ENCODE measurements around the gene PEX11A.
"Not testable (repeated sequence)": the region's sequence is repeated elsewhere in the genome, so short reads cannot be mapped to it uniquely, and the experiment has no call there.

PEX11A gene

GRCh38 chr15:89689930-89690275 is 651 bp downstream of the PEX11A start:
- H3K4me3 Mint-ChIP-seq: peak overlapping the region; percentile 84
- ATAC-seq; DNase-seq; H3K36me3 Mint-ChIP-seq (ENCODE audit: low read depth); H3K9me3 Mint-ChIP-seq; H3K27me3 Mint-ChIP-seq: not testable (repeated sequence)
- H3K4me1 Mint-ChIP-seq: peaks cover 11% of the 10 kb centered on the region
- peak overlapping the region; percentile 36 for H3K27ac Mint-ChIP-seq

- no peaks in the 10 kb centered on the region for H3K9me3 Mint-ChIP-seq
- DNase-seq (no peak), ATAC-seq (no peak)
- no peak overlapping the region for H3K27ac Mint-ChIP-seq
- no peak overlapping the region for H3K4me3 Mint-ChIP-seq
- H3K36me3 Mint-ChIP-seq (ENCODE audit: low read depth): peaks cover 2% of the 10 kb centered on the region
- no peaks in the 10 kb centered on the region for H3K27me3 Mint-ChIP-seq
- peaks cover 11% of the 10 kb centered on the region for H3K4me1 Mint-ChIP-seq
Observed at GRCh38 chr15:89686522-89686921, 4.0 kb downstream of the PEX11A start.

GRCh38 chr15:89685995-89686394 is 4.6 kb downstream of the PEX11A start:
- no peak overlapping the region for H3K27ac Mint-ChIP-seq
- H3K4me3 Mint-ChIP-seq: no peak overlapping the region
- ATAC-seq (no peak), DNase-seq (no peak)
- H3K36me3 Mint-ChIP-seq (ENCODE audit: low read depth): peaks cover 2% of the 10 kb centered on the region
- no peaks in the 10 kb centered on the region for H3K9me3 Mint-ChIP-seq
- H3K27me3 Mint-ChIP-seq: no peaks in the 10 kb centered on the region
- peaks cover 10% of the 10 kb centered on the region for H3K4me1 Mint-ChIP-seq

GRCh38 chr15:89681146-89681545 is 9.4 kb downstream of the PEX11A start:
- Mint-ChIP-seq H3K27ac (no peak overlapping the region), H3K36me3 (ENCODE audit: low read depth) (peaks cover 2% of the 10 kb centered on the region), H3K4me3 (no peak overlapping the region), H3K27me3 (no peaks in the 10 kb centered on the region), H3K4me1 (no peaks in the 10 kb centered on the region), H3K9me3 (no peaks in the 10 kb centered on the region)
- no peak for DNase-seq
- no peak for ATAC-seq

GRCh38 chr15:89680282-89680873 is 10.2 kb downstream of the PEX11A start:
- no peak overlapping the region for H3K4me3 Mint-ChIP-seq
- no peaks in the 10 kb centered on the region for H3K9me3 Mint-ChIP-seq
- H3K36me3 Mint-ChIP-seq (ENCODE audit: low read depth): peaks cover under 1% of the 10 kb centered on the region
- no peaks in the 10 kb centered on the region for H3K27me3 Mint-ChIP-seq
- ATAC-seq: no peak
- no peaks in the 10 kb centered on the region for H3K4me1 Mint-ChIP-seq
- H3K27ac Mint-ChIP-seq: no peak overlapping the region
- no peak for DNase-seq

GRCh38 chr15:89679212-89679611 is 11.3 kb downstream of the PEX11A start, which contains the start of gene PLIN1:
Gene PLIN1 (minus strand): TSS chr15:89679367. CDS start chr15:89677489, 1,878 bp downstream.
- H3K4me3 Mint-ChIP-seq: no peak within 1 kb of the TSS
- no peaks in the 10 kb centered on the region for H3K4me1 Mint-ChIP-seq
- H3K27ac Mint-ChIP-seq: no peak within 1 kb of the TSS
- H3K27me3 Mint-ChIP-seq: no peaks in the 10 kb centered on the region
- ATAC-seq: no peak
- no peaks in the 10 kb centered on the region for H3K9me3 Mint-ChIP-seq
- no peaks in the 10 kb centered on the region for H3K36me3 Mint-ChIP-seq (ENCODE audit: low read depth)
- DNase-seq: no peak

- no peak for DNase-seq
- Mint-ChIP-seq H3K9me3 (no peaks in the 10 kb centered on the region), H3K4me3 (no peak overlapping the region), H3K36me3 (ENCODE audit: low read depth) (no peaks in the 10 kb centered on the region), H3K27ac (no peak overlapping the region), H3K27me3 (no peaks in the 10 kb centered on the region), H3K4me1 (no peaks in the 10 kb centered on the region)
- no peak for ATAC-seq
Observed at GRCh38 chr15:89677381-89677780, 13.2 kb downstream of the PEX11A start.

GRCh38 chr15:89675606-89676005 is 14.9 kb downstream of the PEX11A start:
- DNase-seq (no peak), ATAC-seq (no peak)
- Mint-ChIP-seq H3K36me3 (ENCODE audit: low read depth) (no peaks in the 10 kb centered on the region), H3K27me3 (no peaks in the 10 kb centered on the region), H3K4me1 (peaks cover 3% of the 10 kb centered on the region), H3K9me3 (no peaks in the 10 kb centered on the region), H3K27ac (no peak overlapping the region), H3K4me3 (no peak overlapping the region)

GRCh38 chr15:89674526-89674925 is 16.0 kb downstream of the PEX11A start:
- Mint-ChIP-seq H3K27me3 (no peaks in the 10 kb centered on the region), H3K27ac (no peak overlapping the region), H3K9me3 (no peaks in the 10 kb centered on the region), H3K4me1 (peaks cover 3% of the 10 kb centered on the region), H3K36me3 (ENCODE audit: low read depth) (no peaks in the 10 kb centered on the region), H3K4me3 (no peak overlapping the region)
- ATAC-seq (no peak), DNase-seq (no peak)

- peaks cover 3% of the 10 kb centered on the region for H3K4me1 Mint-ChIP-seq
- H3K9me3 Mint-ChIP-seq: no peaks in the 10 kb centered on the region
- H3K4me3 Mint-ChIP-seq: no peak overlapping the region
- no peaks in the 10 kb centered on the region for H3K36me3 Mint-ChIP-seq (ENCODE audit: low read depth)
- no peaks in the 10 kb centered on the region for H3K27me3 Mint-ChIP-seq
- peak; percentile 34 for DNase-seq
- ATAC-seq: no peak
- no peak overlapping the region for H3K27ac Mint-ChIP-seq
Observed at GRCh38 chr15:89673165-89673512, 17.4 kb downstream of the PEX11A start.

GRCh38 chr15:89672221-89673164 is 18.1 kb downstream of the PEX11A start:
- no peak overlapping the region for H3K27ac Mint-ChIP-seq
- ATAC-seq (no peak), DNase-seq (no peak)
- no peaks in the 10 kb centered on the region for H3K9me3 Mint-ChIP-seq
- no peak overlapping the region for H3K4me3 Mint-ChIP-seq
- H3K36me3 Mint-ChIP-seq (ENCODE audit: low read depth): no peaks in the 10 kb centered on the region
- peaks cover 4% of the 10 kb centered on the region for H3K27me3 Mint-ChIP-seq
- peaks cover 3% of the 10 kb centered on the region for H3K4me1 Mint-ChIP-seq

GRCh38 chr15:89671687-89672086 is 18.9 kb downstream of the PEX11A start:
- ATAC-seq (peak; percentile 60), DNase-seq (no peak)
- Mint-ChIP-seq H3K4me1 (peaks cover 3% of the 10 kb centered on the region), H3K4me3 (no peak overlapping the region), H3K27me3 (peaks cover 6% of the 10 kb centered on the region), H3K36me3 (ENCODE audit: low read depth) (no peaks in the 10 kb centered on the region), H3K27ac (no peak overlapping the region), H3K9me3 (no peaks in the 10 kb centered on the region)

GRCh38 chr15:89670971-89671560 is 19.5 kb downstream of the PEX11A start:
- Mint-ChIP-seq H3K9me3 (no peaks in the 10 kb centered on the region), H3K27ac (no peak overlapping the region), H3K27me3 (peaks cover 12% of the 10 kb centered on the region), H3K36me3 (ENCODE audit: low read depth) (no peaks in the 10 kb centered on the region), H3K4me3 (no peak overlapping the region), H3K4me1 (peaks cover 3% of the 10 kb centered on the region)
- DNase-seq (no peak), ATAC-seq (no peak)

- H3K36me3 Mint-ChIP-seq (ENCODE audit: low read depth): no peaks in the 10 kb centered on the region
- no peak for ATAC-seq
Observed at GRCh38 chr15:89669941-89670340, 20.6 kb downstream of the PEX11A start.

GRCh38 chr15:89669309-89669865 is 21.2 kb downstream of the PEX11A start:
- ATAC-seq: no peak
- H3K4me3 Mint-ChIP-seq: no peak overlapping the region
- DNase-seq: no peak
- peaks cover 21% of the 10 kb centered on the region for H3K27me3 Mint-ChIP-seq
- peaks cover 4% of the 10 kb centered on the region for H3K4me1 Mint-ChIP-seq
- H3K27ac Mint-ChIP-seq: no peak overlapping the region
- no peaks in the 10 kb centered on the region for H3K9me3 Mint-ChIP-seq
- no peaks in the 10 kb centered on the region for H3K36me3 Mint-ChIP-seq (ENCODE audit: low read depth)

More at GRCh38 chr15:89669941-89670340, 20.6 kb downstream of the PEX11A start:
- Mint-ChIP-seq H3K4me3 (no peak overlapping the region), H3K9me3 (no peaks in the 10 kb centered on the region), H3K4me1 (peaks cover 4% of the 10 kb centered on the region), H3K27ac (no peak overlapping the region), H3K27me3 (peaks cover 16% of the 10 kb centered on the region)
- DNase-seq: no peak
